Breast epithelium (tissue), 3 donors: Measurements from ENCODE around the gene ADARB2.

Experiments
- CTCF ChIP-seq, 3 donors: fragments of 450-650 bp; IDR thresholded peaks; one replicate each; pipeline ENCODE4 v1.5.1; 2016 to 2017; ENCODE audit warnings: antibody characterized with exemption in 3 of 3, mild to moderate bottlenecking in 3 of 3, moderate library complexity in 3 of 3
- POLR2AphosphoS5 ChIP-seq, 3 donors: sonication (generic); formaldehyde crosslinking; IDR thresholded peaks; one replicate each; pipeline ENCODE4 v1.6.1; 2017; ENCODE audit warnings: antibody characterized with exemption in 3 of 3

GRCh38 chr10:1190052-1190395 is 547.3 kb downstream of the ADARB2 start:
- TF ChIP-seq CTCF (IDR thresholded peaks at IDR 0.05) (no peak), POLR2AphosphoS5 (IDR thresholded peaks at IDR 0.05) (no peak)
